Epidermal melanocyte (primary cell): ENCODE data around the gene HTR2B.
"Not testable (repeated sequence)": the region's sequence is repeated elsewhere in the genome, so short reads cannot be mapped to it uniquely, and the experiment has no call there.

ENCODE experiments used
- DNase-seq: peaks from one replicate; pipeline ENCODE4 v3.0.0; 2011; ENCODE audit warnings: low spot score; ENCODE audit not compliant: insufficient read length

HTR2B gene

GRCh38 chr2:231133365-231134099 is 8.7 kb upstream of the HTR2B start:
- DNase-seq, result no peak

DNA sequence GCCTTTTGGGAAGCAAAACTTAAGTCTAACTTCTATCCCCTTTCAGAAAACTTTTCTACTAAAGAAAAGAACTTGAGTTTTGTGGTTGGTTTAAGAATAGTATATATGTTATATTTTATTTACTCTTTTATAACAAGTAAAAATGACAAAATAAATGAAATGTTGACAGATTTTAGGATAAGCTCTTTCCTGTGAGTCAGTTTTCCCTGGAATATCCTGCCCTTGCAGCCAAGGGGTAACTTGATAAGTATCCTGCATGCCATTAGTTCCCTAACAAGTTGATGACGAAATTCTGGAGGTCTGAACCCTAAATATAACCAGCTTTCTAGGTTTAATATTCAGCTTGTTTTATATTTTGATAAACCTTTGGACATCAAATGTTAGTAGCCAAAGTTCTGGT is 7.3 kb upstream of the HTR2B start:
- DNase-seq, result no peak

DNA sequence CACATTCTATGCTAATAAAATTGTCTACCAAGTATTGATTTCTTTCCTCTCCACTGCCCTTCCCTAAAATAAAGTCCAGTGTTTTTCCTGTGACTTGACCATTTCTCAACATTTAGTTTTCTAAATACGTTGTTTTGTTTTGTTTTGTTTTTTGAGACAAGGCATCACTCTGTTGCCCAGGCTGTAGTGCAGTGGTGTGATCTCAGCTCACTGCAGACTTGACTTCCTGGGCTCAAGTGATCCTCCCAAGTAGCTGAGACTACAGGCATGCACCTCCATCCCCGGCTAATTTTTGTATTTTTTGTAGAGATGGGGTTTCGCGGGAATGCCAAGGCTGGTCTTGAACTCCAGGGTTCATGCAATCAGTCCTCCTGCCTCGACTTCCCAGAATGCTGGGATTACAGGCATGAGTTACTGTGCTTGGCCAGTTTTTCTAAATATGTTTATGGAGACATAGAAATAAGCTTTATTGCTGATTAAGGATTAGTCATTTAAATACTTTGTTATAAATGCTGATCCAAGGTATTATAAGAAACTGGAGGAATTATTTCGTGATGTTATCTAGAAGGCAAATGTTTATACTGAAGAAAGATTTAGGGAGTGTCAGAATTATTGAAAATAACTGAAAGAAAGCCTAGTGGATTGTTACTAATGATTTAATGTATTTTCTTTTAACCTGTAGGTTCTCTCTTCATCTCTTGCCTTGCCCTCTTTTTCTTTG is 5.7 kb upstream of the HTR2B start:
- no peak for DNase-seq

GRCh38 chr2:231129216-231129615 is 4.4 kb upstream of the HTR2B start:
- no peak for DNase-seq

GRCh38 chr2:231128541-231128940 is 3.7 kb upstream of the HTR2B start:
- DNase-seq, result no peak

- no peak for DNase-seq
These were observed 3.1 kb upstream of the HTR2B start for GRCh38 chr2:231127936-231128335.

GRCh38 chr2:231127480-231127879 is 2.6 kb upstream of the HTR2B start:
- no peak for DNase-seq

DNA sequence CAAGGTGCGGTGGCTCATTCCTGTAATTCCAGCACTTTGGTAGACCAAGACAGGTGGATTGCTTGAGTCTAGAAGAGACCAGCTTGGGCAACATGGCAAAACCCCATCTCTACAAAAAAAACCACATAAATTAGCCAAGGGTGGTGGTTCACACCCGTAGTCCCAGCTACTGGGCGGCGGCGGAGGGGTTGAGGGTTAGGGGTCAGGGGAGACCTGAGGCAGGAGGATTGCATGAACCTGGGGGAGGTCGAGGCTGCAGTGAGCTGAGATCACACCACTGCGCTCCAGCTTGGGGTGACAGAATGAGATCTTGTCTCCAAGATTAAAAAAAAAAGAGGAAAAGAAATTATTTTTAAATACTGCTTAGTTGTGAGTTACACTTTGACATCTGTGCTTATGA is 1.3 kb upstream of the HTR2B start:
- DNase-seq, result no peak

GRCh38 chr2:231123362-231123898 is 1.4 kb downstream of the HTR2B start:
- no peak for DNase-seq

DNA sequence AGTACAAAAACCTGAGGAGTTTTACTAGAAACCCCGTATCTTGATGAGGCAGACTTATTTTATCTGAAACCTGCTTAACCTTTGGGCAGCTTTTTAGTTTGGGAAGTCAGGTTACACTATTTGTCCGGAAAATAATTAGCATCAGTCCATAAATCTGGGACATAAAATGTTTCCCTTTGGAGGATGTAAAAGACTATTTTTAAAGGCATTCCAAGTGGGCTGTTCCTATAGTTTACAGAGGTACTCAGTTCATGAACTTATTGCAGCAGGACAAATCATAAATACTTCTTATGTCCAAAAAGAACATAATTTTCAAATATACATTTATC is 6.3 kb downstream of the HTR2B start:
- no peak for DNase-seq

DNA sequence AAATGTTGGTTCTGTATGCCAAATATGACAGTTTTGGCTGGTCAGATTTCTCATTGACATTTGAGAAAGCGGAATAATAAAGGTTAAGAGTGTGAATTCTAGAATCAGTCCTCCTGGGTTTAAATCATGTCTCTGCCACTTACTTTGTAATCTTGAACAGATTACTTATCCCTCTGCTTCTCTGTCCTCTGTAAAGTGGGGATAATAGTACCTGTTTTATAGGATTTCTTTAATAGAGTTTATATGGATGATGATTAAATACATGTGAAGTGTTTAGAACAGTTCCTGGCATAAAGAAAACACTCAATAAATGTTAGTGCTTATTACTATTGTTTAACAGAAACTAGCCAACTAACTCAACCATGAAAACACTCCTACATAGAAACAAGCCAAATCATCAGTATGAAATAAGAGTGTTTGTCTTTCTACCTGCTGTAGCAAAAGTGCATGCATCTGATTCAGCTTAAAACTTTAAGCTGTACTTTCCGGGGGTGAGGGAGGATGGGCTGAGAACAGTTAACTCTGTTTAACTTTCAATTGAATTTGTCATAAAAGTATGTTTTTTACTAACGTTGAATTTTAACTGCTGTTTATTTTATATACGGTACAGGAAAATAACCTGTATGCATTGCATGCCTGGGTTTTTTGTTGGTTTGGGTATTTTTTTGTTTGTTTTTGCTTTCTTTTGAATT is 6.8 kb downstream of the HTR2B start:
- no peak for DNase-seq

DNA sequence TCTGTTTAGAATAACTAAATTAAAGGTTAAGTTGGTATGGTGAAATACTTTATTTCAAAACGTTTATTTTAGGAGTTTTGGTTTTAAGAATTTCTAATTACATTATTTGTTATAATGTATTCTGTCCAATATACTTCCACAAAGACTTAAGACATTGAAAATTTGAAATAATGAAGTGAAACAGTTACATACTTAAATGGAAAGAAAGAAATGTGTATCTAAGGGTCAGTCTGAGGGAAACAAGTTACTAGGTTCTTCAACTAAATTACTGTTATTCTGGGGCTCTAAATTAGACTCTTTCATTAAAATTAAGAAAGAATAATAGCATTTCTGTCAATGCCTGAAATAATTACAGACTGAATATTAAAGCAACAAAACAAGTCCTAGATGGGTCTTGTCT is 7.7 kb downstream of the HTR2B start:
- DNase-seq, result no peak

DNA sequence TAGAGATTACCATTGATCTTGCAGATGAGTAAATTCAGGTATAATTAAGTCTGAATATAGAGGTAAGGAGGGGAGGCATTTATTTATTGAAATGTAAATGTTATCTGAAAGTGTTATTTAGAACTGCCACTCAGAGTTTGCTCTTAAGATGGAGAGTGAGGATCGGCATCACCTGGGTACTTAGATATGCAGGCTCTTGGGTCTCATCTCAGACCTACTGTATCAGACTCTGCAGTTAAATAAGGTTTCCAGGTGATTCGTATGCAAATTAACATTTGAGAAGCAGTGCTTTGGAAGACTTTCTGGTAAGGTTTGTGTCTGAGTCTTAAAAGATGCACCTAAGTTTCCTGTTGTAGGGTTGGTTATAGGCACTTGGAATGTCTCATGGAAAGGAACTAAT is 9.2 kb downstream of the HTR2B start:
- no peak for DNase-seq

DNA sequence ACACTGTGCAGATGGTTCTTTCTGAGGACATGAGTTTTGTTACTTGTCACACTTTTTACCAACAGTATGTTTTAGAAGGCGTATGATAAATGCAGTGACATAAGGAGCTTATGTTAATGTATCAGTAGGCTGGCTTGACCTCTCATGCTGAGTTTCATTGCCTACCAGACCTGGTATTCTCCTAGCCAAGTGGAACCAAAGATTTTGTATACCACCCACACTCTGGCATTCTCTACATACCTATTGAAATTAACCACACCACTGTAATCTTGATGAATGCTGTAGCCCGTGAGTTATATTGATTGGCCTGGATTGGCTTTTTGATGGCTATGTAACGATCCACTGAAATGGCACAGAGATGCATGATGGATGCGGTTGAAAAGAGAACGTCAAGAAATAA is 11.4 kb downstream of the HTR2B start:
- DNase-seq, result no peak

DNA sequence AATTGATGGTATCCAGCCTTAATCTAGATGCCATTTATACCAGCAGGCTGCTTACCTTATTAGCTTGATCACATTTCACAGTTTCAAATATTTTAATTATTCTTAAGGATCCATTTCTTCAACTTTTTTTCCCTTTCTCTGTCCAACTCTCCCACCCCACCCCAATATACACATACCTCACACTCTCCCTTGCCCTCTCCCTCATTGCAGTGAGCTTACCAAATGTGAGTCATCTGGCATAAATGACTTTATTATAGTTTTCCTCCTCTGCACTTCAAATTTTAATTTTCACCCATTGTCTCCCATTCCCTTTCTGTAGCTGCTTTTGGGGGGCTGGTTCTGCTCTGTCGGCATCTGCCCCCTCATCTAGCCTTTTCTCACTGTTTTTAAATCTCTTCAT is 12.9 kb downstream of the HTR2B start:
- no peak for DNase-seq

DNA sequence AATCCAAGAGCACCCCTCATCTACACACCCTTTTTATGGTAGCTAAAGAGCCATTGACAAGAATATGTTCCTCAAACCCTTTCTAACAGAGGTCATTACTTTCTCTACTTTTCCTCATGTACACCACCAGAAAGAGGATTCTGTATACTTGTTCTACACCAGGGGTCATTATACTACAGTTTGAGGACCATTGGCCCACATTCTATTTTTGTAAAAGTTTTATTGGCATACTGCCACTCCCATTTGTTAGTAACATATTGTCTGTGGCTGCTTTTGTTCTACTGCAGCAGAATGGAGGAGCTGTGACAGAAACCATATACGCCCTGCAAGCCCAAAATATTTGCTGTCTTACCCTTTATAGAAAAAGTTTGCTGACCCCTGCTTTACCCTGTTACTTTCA is 14.3 kb downstream of the HTR2B start:
- DNase-seq, result no peak

DNA sequence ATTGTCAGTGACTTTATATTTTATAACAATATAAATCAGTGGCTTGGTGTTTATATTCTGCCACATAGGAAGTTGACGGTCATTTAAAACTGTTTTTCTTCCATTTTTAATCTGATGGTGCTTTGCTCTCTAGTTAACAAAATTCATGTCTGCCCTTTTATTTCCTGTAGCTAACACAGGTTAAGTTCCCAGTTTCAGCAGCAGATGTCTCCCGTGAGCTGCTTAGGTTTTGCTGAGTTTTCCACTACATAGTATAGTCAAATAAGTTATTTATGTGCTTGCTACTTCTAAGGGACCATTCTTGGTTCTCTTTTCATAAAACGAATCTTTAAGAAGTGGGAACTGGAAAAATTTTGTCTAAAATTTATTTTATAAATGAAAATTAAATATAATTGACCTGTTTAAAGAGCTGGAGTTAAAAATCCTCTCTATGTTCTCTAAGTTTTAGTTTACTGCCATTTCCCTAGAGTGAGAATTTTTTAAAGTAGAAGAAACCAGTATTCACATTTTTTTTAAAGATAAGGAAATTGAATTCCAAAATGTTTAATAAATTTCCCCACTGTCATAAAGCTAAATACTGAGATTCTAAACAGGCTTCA is 20.6 kb downstream of the HTR2B start:
- peak; percentile 22 for DNase-seq

DNA sequence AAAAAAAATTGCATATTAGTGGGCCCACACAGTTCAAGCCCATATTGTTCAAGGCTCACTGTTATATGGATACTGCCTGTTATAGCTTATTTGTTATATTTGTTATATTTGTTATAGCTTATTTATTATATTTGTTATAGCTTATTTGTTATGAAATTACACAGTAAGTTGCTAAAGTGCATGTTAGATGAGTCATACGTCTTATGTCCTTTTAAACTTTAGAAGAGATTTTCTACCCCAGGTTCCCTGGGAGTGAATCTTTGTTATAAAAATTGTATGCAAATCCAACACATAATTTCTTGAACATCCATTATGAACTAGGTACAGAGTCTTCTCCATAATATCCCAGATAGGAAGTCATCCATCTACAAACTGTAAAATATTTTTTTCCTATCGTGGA is 22.1 kb downstream of the HTR2B start:
- no peak for DNase-seq

DNA sequence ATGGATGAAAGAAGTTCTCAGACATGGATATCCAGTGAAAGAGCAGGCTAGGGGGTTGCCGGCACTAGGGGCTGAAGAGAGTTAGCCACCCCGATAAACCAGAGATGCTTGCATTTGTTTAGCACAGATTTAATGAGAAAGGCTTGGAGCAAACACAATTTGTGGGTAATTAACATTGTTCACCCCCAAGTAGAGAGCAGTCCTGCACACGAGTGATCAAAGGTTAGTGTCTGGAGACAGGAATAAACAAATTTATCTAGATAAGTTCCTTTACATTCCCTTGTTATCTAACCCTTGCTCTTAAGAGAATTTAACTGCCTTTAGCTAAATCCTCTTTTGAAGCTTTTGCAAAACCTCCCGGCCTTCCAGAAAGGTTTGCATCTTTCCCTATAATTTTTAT is 23.9 kb downstream of the HTR2B start:
- DNase-seq, result no peak

- not testable (repeated sequence) for DNase-seq
These were observed 24.5 kb downstream of the HTR2B start for GRCh38 chr2:231100321-231100720.

DNA sequence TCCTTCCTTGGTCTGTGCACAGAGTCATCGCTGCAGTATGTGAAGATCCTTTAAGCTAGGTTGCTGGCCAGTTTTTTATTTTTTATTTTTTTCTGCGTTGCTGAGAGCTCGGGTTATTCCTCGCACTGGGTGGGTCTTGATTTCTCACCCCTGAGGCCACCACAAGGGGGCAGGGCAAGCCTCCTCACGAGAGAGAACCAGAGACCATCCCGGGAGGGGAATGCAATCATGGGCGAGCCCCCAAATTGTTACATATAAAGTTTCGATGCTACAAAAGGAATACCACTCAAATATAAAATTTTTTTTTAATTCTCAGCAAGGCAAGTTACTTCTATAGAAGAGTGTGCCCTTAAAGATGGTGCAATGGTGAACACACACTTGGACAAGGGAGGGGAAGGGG is 24.9 kb downstream of the HTR2B start:
- DNase-seq, result no peak

GRCh38 chr2:231094736-231095346 is 30.0 kb downstream of the HTR2B start:
- DNase-seq, result no peak
